ENCODE data around the gene GLP2R.

GLP2R gene

DNA sequence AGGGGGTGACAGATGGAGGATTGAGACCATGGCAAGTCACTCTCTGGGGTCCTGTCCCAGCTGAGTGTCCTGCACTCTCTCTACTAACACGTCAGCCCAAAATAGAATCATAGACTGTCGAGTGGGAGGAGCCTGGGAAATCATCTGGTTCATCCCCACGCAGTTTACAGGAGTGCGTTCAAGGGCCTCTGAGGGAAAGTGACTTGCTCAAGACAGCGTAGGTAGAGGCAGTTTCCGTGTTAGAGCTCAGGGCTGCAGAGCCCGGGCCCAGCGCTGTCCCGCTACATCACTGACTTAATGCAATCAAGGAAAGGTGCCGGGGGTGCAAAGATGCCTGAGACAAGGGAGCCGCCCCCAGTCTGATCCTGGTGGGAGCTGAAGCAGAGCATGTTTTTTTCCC lies 14.2 kb upstream of the GLP2R start:
- no peaks in the 10 kb centered on the region for H3K9me3 ChIP-seq (ENCODE audit: control insufficient read depth, low read length)
- H3K36me3 ChIP-seq (ENCODE audit: control insufficient read depth, insufficient read depth, low read length): no peaks in the 10 kb centered on the region
- no peaks in the 10 kb centered on the region for H3K27me3 ChIP-seq (replicated peaks; ENCODE audit: control insufficient read depth, insufficient read depth, low read length, poor library complexity, severe bottlenecking)
- H3K4me3 ChIP-seq (ENCODE audit: insufficient read depth, low read depth, low read length, poor library complexity, severe bottlenecking): no peak overlapping the region
- no peak for DNase-seq
- H3K27ac ChIP-seq (ENCODE audit: insufficient read depth, low read length, poor library complexity, severe bottlenecking): no peak overlapping the region
- no peaks in the 10 kb centered on the region for H3K4me1 ChIP-seq (ENCODE audit: control insufficient read depth, insufficient read depth, low read length, poor library complexity, severe bottlenecking)

DNA sequence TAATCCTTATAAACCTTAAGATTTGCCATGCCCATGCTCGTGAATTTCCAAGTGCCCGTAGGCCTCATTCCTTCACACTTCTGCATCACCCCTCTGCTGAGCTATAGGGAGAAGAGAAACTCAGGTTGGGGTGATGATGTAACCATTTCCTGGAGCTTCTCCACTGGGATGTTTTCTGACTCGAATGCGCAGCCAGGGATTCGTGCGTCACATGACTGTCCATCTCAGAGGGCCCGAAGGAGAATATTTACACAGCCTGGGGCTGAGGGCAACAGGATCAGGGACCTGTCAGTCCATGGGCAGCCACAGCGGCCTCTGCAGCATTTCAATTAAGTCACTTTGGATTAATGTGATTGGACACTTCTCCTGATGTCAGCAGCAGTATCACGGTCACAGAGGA lies 12.6 kb upstream of the GLP2R start:
- H3K27ac ChIP-seq (ENCODE audit: insufficient read depth, low read length, poor library complexity, severe bottlenecking): no peak overlapping the region
- H3K4me3 ChIP-seq (ENCODE audit: insufficient read depth, low read depth, low read length, poor library complexity, severe bottlenecking): no peak overlapping the region
- no peaks in the 10 kb centered on the region for H3K27me3 ChIP-seq (replicated peaks; ENCODE audit: control insufficient read depth, insufficient read depth, low read length, poor library complexity, severe bottlenecking)
- no peaks in the 10 kb centered on the region for H3K36me3 ChIP-seq (ENCODE audit: control insufficient read depth, insufficient read depth, low read length)
- no peaks in the 10 kb centered on the region for H3K4me1 ChIP-seq (ENCODE audit: control insufficient read depth, insufficient read depth, low read length, poor library complexity, severe bottlenecking)
- no peak for DNase-seq
- no peaks in the 10 kb centered on the region for H3K9me3 ChIP-seq (ENCODE audit: control insufficient read depth, low read length)

DNA sequence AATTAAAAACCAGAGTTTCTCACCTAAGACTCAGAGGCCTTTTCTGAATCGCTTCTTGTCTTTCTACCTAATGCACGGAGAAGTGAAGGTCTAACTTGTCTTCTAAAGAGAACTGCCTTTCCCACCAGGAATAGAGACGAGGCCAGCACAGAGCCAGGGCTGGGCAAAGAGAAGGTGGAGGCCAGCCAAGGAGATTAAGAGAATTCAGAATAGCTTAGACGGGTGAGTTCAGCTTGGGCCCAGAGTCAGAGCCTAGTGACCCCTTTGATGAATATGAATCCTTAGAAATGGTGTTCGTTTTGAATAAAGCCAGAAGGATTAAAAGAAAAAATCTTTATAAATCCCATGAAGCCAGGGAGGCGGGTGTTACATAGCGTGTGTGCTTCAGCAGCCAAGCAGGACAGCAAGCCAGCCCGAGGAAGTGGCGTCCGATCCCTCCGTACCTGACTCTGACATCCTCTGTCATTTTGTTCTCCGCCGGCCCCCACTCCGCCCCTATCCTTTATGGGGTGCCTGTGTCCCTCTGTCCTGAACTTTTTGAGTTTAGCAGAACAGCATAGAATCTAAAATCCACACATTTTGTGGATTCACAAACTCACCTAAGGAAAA lies 11.3 kb upstream of the GLP2R start:
- Histone ChIP-seq H3K27ac (ENCODE audit: insufficient read depth, low read length, poor library complexity, severe bottlenecking) (no peak overlapping the region), H3K4me3 (ENCODE audit: insufficient read depth, low read depth, low read length, poor library complexity, severe bottlenecking) (no peak overlapping the region), H3K36me3 (ENCODE audit: control insufficient read depth, insufficient read depth, low read length) (no peaks in the 10 kb centered on the region), H3K9me3 (ENCODE audit: control insufficient read depth, low read length) (no peaks in the 10 kb centered on the region), H3K4me1 (ENCODE audit: control insufficient read depth, insufficient read depth, low read length, poor library complexity, severe bottlenecking) (no peaks in the 10 kb centered on the region), H3K27me3 (replicated peaks; ENCODE audit: control insufficient read depth, insufficient read depth, low read length, poor library complexity, severe bottlenecking) (no peaks in the 10 kb centered on the region)
- no peak for DNase-seq

DNA sequence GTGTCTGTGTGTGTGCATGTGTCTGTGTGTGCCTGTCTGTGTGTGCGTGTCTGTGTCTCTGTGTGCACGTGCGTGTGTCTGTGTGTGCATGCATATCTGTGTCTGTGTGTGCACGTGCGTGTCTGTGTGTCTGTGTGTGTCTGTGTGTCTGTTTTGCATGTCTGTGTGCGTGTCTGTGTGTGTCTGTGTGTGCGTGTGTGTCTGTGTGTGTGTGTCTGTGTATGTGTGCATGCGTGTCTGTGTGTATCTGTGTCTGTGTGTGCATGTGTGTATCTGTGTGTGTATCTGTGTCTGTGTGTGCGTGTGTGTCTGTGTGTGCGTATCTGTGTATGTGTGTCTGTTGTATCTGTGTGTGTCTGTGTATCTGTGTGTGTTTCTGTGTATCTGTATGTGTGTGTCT lies 9.3 kb upstream of the GLP2R start:
- Histone ChIP-seq H3K27ac (ENCODE audit: insufficient read depth, low read length, poor library complexity, severe bottlenecking) (no peak overlapping the region), H3K4me3 (ENCODE audit: insufficient read depth, low read depth, low read length, poor library complexity, severe bottlenecking) (no peak overlapping the region), H3K36me3 (ENCODE audit: control insufficient read depth, insufficient read depth, low read length) (no peaks in the 10 kb centered on the region), H3K27me3 (replicated peaks; ENCODE audit: control insufficient read depth, insufficient read depth, low read length, poor library complexity, severe bottlenecking) (no peaks in the 10 kb centered on the region), H3K4me1 (ENCODE audit: control insufficient read depth, insufficient read depth, low read length, poor library complexity, severe bottlenecking) (no peaks in the 10 kb centered on the region), H3K9me3 (ENCODE audit: control insufficient read depth, low read length) (no peaks in the 10 kb centered on the region)
- no peak for DNase-seq

DNA sequence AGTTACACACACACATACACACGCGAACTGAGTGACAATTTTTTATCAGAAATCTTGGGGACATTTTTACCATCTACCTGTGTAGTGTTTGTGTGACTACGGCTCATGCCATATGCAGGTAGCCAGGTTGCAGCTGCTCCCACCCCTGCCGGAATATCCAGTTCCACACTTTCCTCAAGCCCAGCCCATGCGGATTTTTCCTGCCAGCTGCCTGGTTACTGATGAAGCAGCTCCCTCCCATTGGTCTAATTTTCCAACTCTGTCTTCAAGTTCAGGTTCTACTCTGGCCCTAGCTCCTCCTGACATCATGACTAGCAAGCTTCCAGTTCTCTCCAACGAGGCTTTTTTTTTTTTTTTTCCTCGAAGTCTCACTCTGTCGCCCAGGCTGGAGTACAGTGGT lies 8.6 kb upstream of the GLP2R start:
- no peaks in the 10 kb centered on the region for H3K27me3 ChIP-seq (replicated peaks; ENCODE audit: control insufficient read depth, insufficient read depth, low read length, poor library complexity, severe bottlenecking)
- H3K4me1 ChIP-seq (ENCODE audit: control insufficient read depth, insufficient read depth, low read length, poor library complexity, severe bottlenecking): no peaks in the 10 kb centered on the region
- DNase-seq: no peak
- H3K4me3 ChIP-seq (ENCODE audit: insufficient read depth, low read depth, low read length, poor library complexity, severe bottlenecking): no peak overlapping the region
- no peaks in the 10 kb centered on the region for H3K36me3 ChIP-seq (ENCODE audit: control insufficient read depth, insufficient read depth, low read length)
- no peaks in the 10 kb centered on the region for H3K9me3 ChIP-seq (ENCODE audit: control insufficient read depth, low read length)
- H3K27ac ChIP-seq (ENCODE audit: insufficient read depth, low read length, poor library complexity, severe bottlenecking): no peak overlapping the region

DNA sequence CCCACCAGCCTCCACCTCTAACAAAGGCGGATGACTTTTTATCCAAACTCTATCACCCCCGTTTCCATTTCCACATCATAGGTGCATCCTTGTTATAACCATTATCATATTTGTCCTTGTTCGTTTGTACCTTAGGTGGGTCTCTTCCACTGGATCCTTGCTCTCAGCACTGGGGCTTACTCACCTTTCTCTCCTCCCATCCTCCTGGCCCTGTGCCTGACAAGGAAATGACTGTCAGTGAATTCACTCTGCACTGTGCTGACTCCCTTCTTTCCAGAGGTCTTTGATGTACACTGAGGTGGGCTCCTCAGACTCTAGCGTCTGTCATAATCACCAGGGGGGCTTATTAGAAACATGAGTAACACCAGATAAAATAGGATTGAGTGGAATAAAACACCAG lies 7.0 kb upstream of the GLP2R start:
- H3K27ac ChIP-seq (ENCODE audit: insufficient read depth, low read length, poor library complexity, severe bottlenecking): no peak overlapping the region
- H3K4me1 ChIP-seq (ENCODE audit: control insufficient read depth, insufficient read depth, low read length, poor library complexity, severe bottlenecking): no peaks in the 10 kb centered on the region
- DNase-seq: no peak
- no peaks in the 10 kb centered on the region for H3K27me3 ChIP-seq (replicated peaks; ENCODE audit: control insufficient read depth, insufficient read depth, low read length, poor library complexity, severe bottlenecking)
- H3K36me3 ChIP-seq (ENCODE audit: control insufficient read depth, insufficient read depth, low read length): no peaks in the 10 kb centered on the region
- H3K4me3 ChIP-seq (ENCODE audit: insufficient read depth, low read depth, low read length, poor library complexity, severe bottlenecking): no peak overlapping the region
- no peaks in the 10 kb centered on the region for H3K9me3 ChIP-seq (ENCODE audit: control insufficient read depth, low read length)

DNA sequence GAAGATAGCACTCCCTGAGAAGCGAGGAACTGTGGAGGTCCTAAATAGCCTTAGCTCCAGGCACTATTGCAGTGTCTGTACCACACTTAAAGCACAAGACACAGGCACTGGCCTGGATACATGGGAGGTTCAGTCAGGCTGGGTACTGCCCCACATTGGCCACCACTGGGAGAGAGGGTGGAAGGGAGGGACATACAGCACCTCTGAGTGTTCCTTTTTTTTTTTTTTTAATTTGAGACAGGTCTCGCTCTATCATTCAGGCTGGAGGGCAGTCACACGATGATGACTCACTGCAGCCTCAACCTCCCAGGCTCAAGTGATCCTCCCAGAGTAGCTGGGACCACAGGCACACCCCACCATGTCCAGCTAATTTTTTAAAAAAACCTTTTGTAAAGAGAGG lies 5.3 kb upstream of the GLP2R start:
- Histone ChIP-seq H3K27me3 (replicated peaks; ENCODE audit: control insufficient read depth, insufficient read depth, low read length, poor library complexity, severe bottlenecking) (no peaks in the 10 kb centered on the region), H3K4me3 (ENCODE audit: insufficient read depth, low read depth, low read length, poor library complexity, severe bottlenecking) (no peak overlapping the region), H3K36me3 (ENCODE audit: control insufficient read depth, insufficient read depth, low read length) (no peaks in the 10 kb centered on the region), H3K27ac (ENCODE audit: insufficient read depth, low read length, poor library complexity, severe bottlenecking) (no peak overlapping the region), H3K4me1 (ENCODE audit: control insufficient read depth, insufficient read depth, low read length, poor library complexity, severe bottlenecking) (no peaks in the 10 kb centered on the region), H3K9me3 (ENCODE audit: control insufficient read depth, low read length) (no peaks in the 10 kb centered on the region)
- no peak for DNase-seq

DNA sequence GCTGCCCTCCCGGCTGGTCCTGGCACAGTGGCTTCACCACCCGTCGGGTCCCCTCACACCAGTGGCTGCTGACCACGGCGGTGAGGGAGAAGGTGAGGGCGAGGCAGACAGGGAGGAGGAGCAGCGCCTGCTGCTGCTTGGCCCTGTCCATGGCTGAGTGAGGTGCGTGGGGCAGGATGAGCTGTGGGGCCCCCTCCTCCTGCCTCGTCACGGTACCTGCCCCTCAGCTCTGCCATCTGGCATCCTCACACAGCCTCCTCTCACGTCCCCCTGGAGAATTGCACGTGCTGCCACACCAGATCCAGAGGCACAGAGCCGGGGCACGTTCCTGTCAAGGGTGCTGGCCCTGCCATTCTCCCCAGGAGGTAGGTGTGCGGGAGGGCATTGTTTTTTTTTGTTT lies 3.8 kb upstream of the GLP2R start, which contains the start of gene GSG1L2:
GSG1L2 (minus strand) TSS at position 159 of the 400 bp plus-strand sequence; CDS start at position 151, 8 bp downstream.
- Histone ChIP-seq H3K36me3 (ENCODE audit: control insufficient read depth, insufficient read depth, low read length) (no peaks in the 10 kb centered on the region), H3K4me3 (ENCODE audit: insufficient read depth, low read depth, low read length, poor library complexity, severe bottlenecking) (no peak within 1 kb of the TSS), H3K27me3 (replicated peaks; ENCODE audit: control insufficient read depth, insufficient read depth, low read length, poor library complexity, severe bottlenecking) (no peaks in the 10 kb centered on the region), H3K4me1 (ENCODE audit: control insufficient read depth, insufficient read depth, low read length, poor library complexity, severe bottlenecking) (no peaks in the 10 kb centered on the region), H3K27ac (ENCODE audit: insufficient read depth, low read length, poor library complexity, severe bottlenecking) (no peak within 1 kb of the TSS), H3K9me3 (ENCODE audit: control insufficient read depth, low read length) (no peaks in the 10 kb centered on the region)
- no peak for DNase-seq

DNA sequence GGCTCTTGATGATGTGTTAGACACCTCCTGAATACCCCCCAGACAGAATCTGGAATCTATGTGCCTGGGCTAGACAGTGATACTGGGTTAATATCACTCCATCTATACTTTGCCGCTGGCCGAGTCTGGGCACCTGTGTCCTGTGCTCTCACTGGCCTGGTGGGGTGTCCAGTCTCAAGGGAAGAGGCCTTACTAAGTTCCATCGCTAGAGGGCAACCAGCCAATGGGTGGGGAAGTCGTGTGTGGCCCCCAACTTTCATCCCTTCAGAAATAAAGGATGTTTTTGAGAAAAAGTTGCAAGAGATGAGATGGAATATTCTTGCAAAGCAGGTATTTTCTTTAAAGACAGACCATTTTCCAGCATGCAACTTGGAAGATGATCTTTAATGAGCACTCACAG lies 1.6 kb upstream of the GLP2R start:
- no peak overlapping the region for H3K4me3 ChIP-seq (ENCODE audit: insufficient read depth, low read depth, low read length, poor library complexity, severe bottlenecking)
- no peaks in the 10 kb centered on the region for H3K4me1 ChIP-seq (ENCODE audit: control insufficient read depth, insufficient read depth, low read length, poor library complexity, severe bottlenecking)
- no peak overlapping the region for H3K27ac ChIP-seq (ENCODE audit: insufficient read depth, low read length, poor library complexity, severe bottlenecking)
- no peaks in the 10 kb centered on the region for H3K9me3 ChIP-seq (ENCODE audit: control insufficient read depth, low read length)
- H3K27me3 ChIP-seq (replicated peaks; ENCODE audit: control insufficient read depth, insufficient read depth, low read length, poor library complexity, severe bottlenecking): peaks cover 4% of the 10 kb centered on the region
- H3K36me3 ChIP-seq (ENCODE audit: control insufficient read depth, insufficient read depth, low read length): no peaks in the 10 kb centered on the region
- no peak for DNase-seq

DNA sequence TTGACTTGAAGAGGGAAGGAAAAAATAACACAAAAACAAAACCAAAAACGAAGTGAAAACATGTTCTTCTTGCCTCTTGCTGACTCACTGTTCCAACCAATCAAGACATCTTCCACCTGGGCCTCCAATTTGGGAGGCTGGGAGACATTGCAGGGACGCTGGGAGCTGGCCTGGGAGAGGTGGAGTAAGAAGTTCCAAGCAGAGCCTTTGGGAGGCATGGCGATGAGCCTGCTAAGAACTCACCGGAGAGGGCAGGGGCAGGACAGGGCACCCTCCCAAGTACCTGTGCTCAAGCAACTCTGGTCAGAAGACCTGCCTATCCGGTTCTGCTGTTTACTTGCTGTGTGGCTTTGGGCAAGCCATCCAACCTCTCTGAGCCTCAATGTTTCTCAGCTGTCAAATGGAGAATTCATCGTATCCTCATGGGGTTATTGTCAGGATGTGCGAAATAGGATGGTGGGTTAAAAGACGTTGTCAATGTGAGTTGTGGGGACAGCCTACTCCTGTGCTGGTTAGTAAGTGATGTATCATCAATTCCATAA lies 856 bp upstream of the GLP2R start:
- H3K9me3 ChIP-seq (ENCODE audit: control insufficient read depth, low read length): no peaks in the 10 kb centered on the region
- no peaks in the 10 kb centered on the region for H3K36me3 ChIP-seq (ENCODE audit: control insufficient read depth, insufficient read depth, low read length)
- peaks cover 4% of the 10 kb centered on the region for H3K27me3 ChIP-seq (replicated peaks; ENCODE audit: control insufficient read depth, insufficient read depth, low read length, poor library complexity, severe bottlenecking)
- no peak for DNase-seq
- no peak overlapping the region for H3K27ac ChIP-seq (ENCODE audit: insufficient read depth, low read length, poor library complexity, severe bottlenecking)
- H3K4me1 ChIP-seq (ENCODE audit: control insufficient read depth, insufficient read depth, low read length, poor library complexity, severe bottlenecking): no peaks in the 10 kb centered on the region
- no peak overlapping the region for H3K4me3 ChIP-seq (ENCODE audit: insufficient read depth, low read depth, low read length, poor library complexity, severe bottlenecking)
